CD4-positive, alpha-beta T cell (primary cell): ENCODE measurements around the gene ZBTB46. TPM values are rescaled to one million over a fixed set of nuclear protein-coding genes. Genes with fewer than 3 reads are reported as not detected.

ENCODE experiments used
- ATAC-seq: fragments of 200-7000 bp; cut with Tn5 transposase; one replicate; pipeline ENCODE4 v1.10.0; 2022; ENCODE audit warnings: mild to moderate bottlenecking; ENCODE audit not compliant: poor library complexity
- CTCF ChIA-PET: fragments of 350-600 bp; sonication (Branson Sonifier 250); formaldehyde crosslinking; loops from one replicate; lab custom pipeline; 2021; ENCODE audit warnings: antibody characterized with exemption, inconsistent platforms; lab: Charles Lee
- POLR2A ChIA-PET: fragments of 350-600 bp; sonication (Branson Sonifier 250); formaldehyde crosslinking; loops from one replicate; lab custom pipeline; 2021; ENCODE audit warnings: antibody characterized with exemption, inconsistent platforms; lab: Charles Lee
- DNase-seq, 14 experiments: peaks; one replicate each; pipeline ENCODE4 v3.0.0-alpha.2; 2013 to 2020; ENCODE audit warnings: mixed read lengths in 2 of 14
- H3K27ac ChIP-seq, 2 donors: one replicate each; pipeline versions ENCODE4 v1.5.1 to v1.7.0; 2013; ENCODE audit warnings: low read length in 2 of 2, low read depth in 1 of 2, mild to moderate bottlenecking in 1 of 2
- H3K27me3 ChIP-seq, 2 experiments: 1 replicate in 1 of 2; 2 replicates in 1 of 2; pipeline versions ENCODE4 v1.6.1 to v1.7.0; 2013; ENCODE audit warnings: low read length in 2 of 2, control low read depth in 1 of 2, mild to moderate bottlenecking in 1 of 2, moderate library complexity in 1 of 2; ENCODE audit not compliant: insufficient read depth in 2 of 2, control insufficient read depth in 1 of 2
- H3K36me3 ChIP-seq: one replicate; pipeline ENCODE4 v1.6.1; 2013; ENCODE audit warnings: low read length, control low read depth; ENCODE audit not compliant: insufficient read depth
- H3K4me1 ChIP-seq: one replicate; pipeline ENCODE4 v1.6.1; 2013; ENCODE audit warnings: low read length, control low read depth; ENCODE audit not compliant: insufficient read depth
- H3K4me3 ChIP-seq: one replicate; pipeline ENCODE4 v1.5.1; 2013; ENCODE audit warnings: mild to moderate bottlenecking, low read length, moderate library complexity
- H3K9me3 ChIP-seq, 2 experiments: 1 replicate in 1 of 2; 2 replicates in 1 of 2; pipeline versions ENCODE4 v1.6.1 to v1.7.0; 2013; ENCODE audit warnings: low read length in 2 of 2, mild to moderate bottlenecking in 2 of 2, control low read depth in 1 of 2, moderate library complexity in 1 of 2; ENCODE audit not compliant: control insufficient read depth in 1 of 2, insufficient read depth in 1 of 2
- H3K27ac Mint-ChIP-seq: one replicate; pipeline ENCODE4 v1.8.0; 2020; ENCODE audit warnings: mixed read lengths
- H3K27me3 Mint-ChIP-seq: one replicate; pipeline ENCODE4 v1.8.0; 2021; ENCODE audit warnings: mixed read lengths
- H3K36me3 Mint-ChIP-seq: one replicate; pipeline ENCODE4 v1.8.0; 2021; ENCODE audit warnings: low read depth, mixed read lengths
- H3K4me1 Mint-ChIP-seq: one replicate; pipeline ENCODE4 v1.8.0; 2021; ENCODE audit warnings: low read depth, mixed read lengths
- H3K4me3 Mint-ChIP-seq: one replicate; pipeline ENCODE4 v1.8.0; 2020; ENCODE audit warnings: mild to moderate bottlenecking, mixed read lengths
- H3K9me3 Mint-ChIP-seq: one replicate; pipeline ENCODE4 v1.8.0; 2020; ENCODE audit warnings: mixed read lengths
- intact Hi-C, 2 experiments: fragments of 100-400 bp; cut with DNase I in 1 of 2; cut with micrococcal nuclease in 1 of 2; formaldehyde crosslinking; loops; one replicate each; pipeline versions ENCODE4 v1.15.1 to v1.9.0; 2023 to 2025; cut with DNase I, micrococcal nuclease
- total RNA-seq, 174 experiments: library from RNA in 2 of 174; stranded (reverse) in 2 of 174; gene quantifications; one replicate each; pipeline ENCODE4 v1.2.3 and lab custom pipeline; 2021 to 2026
- TF ChIP-seq, protein P1 (sequence below): fragments of 200-600 bp; IDR thresholded peaks from one replicate; pipeline ENCODE4 v1.8.0; 2022; ENCODE audit warnings: antibody characterized with exemption, mild to moderate bottlenecking

Gene ZBTB46
- total RNA-seq, 2 experiments from 2014 or later, result 0.08 to 0.34 TPM

DNA sequence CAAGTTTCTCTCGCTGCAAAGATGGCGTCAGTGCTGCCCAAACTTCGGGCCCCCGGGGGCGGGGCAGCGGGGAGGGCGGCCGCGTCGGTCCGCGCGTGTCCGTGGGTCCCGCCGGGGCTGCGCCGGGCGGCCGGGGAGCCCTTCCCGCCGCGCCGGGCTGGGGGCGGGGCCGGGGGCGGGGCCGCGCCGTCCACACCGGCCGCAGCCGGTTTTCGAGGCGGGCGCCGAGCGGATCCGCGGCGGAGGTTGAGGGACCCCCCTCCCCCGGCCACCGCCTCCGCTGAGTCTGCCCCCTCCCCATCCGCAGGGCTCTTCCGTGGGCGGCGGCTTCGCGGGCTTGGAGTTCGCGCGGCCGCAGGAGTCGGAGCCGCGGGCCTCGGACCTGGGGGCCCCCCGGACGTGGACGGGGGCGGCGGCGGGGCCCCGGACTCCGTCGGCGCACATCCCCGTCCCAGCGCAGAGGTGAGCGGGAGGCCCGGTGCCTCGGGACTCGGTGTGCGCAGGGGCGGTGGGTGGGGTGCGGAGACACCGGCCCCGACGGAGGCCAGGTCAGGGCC is 90.9 kb downstream of the ZBTB46 start:
- H3K4me3 Mint-ChIP-seq, result peak overlapping the region; percentile 80
- intact Hi-C loops, result loop anchor here in 1 of 2 experiments (2.0 to 5.0 kb wide), 2 partner anchors 43 to 83 kb away; partner anchors contain the start of gene RTEL1

DNA sequence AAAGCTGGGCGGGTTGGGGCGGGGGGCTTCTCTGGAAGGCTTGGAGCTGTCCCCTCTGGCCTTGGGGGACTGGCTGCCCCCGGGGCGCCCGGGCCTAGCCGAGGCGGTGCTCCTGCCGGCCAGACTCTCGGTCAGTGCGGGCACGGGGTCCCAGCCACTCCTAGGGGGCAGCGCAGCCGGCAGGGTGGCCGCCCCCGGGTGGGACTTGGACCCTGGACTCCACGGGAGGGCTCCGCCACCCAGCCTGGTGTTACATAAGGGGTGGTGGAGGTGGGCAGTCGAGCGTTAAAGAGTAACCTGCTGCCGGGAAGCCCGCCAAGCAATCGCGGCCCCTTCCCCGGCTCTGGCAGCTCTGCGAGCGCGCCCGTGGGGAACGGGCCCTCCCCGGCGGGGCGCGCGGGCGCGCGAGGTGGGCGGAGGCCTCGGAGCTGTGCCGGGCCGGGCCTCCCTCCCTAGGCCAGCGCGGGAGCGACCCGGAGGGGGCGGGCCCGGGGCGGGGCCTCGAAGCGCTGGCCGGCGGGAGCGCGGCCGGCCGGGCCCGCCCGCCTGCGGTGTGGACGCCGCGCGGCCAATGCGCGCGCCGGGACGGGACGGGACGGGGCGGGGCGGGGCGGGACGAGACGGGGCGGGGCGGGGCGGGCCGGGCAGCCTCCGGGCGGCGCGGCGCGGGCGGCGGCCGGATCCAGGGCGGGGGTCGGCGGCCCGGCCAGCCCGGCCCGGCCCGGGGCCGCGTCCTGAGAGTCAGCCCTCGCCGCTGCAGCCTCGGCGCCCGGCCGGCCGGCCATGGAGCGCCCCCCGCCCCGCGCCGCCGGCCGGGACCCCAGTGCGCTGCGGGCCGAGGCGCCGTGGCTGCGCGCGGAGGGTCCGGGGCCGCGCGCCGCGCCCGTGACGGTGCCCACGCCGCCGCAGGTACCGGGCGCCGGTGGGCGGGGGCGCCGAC is 91.7 kb downstream of the ZBTB46 start, which contains the start of gene SLC2A4RG:
Gene SLC2A4RG, plus strand, starts transcription at position 647 of the 940 bp plus-strand sequence. Its CDS starts 137 bp downstream, at position 784.
- DNase-seq (peak in 11 of 14 experiments; percentile 49 to 90 (median 72)), ATAC-seq (peak; percentile 8)
- H3K27me3 Mint-ChIP-seq, result no peaks in the 10 kb centered on the region
- Histone ChIP-seq H3K4me3 (peak within 1 kb of the TSS; percentile 92), H3K27ac (peak within 1 kb of the TSS; percentile 34 to 53), H3K36me3 (peaks cover 57% of the 10 kb centered on the region), H3K4me1 (peaks cover 56% of the 10 kb centered on the region), H3K9me3 (no peaks in the 10 kb centered on the region), H3K27me3 (no peaks in the 10 kb centered on the region)
- ChIA-PET POLR2A (interaction anchor here (1.0 to 9.9 kb wide), 13 partner anchors 12 to 241 kb away, joined by 3 to 168 read pairs (median 6); partner anchors contain the start of genes ARFRP1, PTK6 and ZGPAT), CTCF (interaction anchor here (0.6 to 6.3 kb wide), 4 partner anchors 32 to 125 kb away, joined by 3 to 44 read pairs (median 10); partner anchors contain the start of genes ARFRP1 and ZGPAT)
- H3K36me3 Mint-ChIP-seq, result peaks cover 24% of the 10 kb centered on the region
- H3K27ac Mint-ChIP-seq, result no peak within 1 kb of the TSS
- TF ChIP-seq, protein P1, sequence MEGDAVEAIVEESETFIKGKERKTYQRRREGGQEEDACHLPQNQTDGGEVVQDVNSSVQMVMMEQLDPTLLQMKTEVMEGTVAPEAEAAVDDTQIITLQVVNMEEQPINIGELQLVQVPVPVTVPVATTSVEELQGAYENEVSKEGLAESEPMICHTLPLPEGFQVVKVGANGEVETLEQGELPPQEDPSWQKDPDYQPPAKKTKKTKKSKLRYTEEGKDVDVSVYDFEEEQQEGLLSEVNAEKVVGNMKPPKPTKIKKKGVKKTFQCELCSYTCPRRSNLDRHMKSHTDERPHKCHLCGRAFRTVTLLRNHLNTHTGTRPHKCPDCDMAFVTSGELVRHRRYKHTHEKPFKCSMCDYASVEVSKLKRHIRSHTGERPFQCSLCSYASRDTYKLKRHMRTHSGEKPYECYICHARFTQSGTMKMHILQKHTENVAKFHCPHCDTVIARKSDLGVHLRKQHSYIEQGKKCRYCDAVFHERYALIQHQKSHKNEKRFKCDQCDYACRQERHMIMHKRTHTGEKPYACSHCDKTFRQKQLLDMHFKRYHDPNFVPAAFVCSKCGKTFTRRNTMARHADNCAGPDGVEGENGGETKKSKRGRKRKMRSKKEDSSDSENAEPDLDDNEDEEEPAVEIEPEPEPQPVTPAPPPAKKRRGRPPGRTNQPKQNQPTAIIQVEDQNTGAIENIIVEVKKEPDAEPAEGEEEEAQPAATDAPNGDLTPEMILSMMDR, result no peak
- no peaks in the 10 kb centered on the region for H3K9me3 Mint-ChIP-seq
- H3K4me1 Mint-ChIP-seq, result peaks cover 16% of the 10 kb centered on the region
- H3K4me3 Mint-ChIP-seq, result peak within 1 kb of the TSS; percentile 80
- intact Hi-C loops, result loop anchor here (2.0 to 10.0 kb wide), 4 partner anchors 43 to 85 kb away; partner anchors contain the start of genes RTEL1 (in 2 of the 2) and STMN3 (in 1 of the 2)

More for the DNA sequence above, 90.9 kb downstream of the ZBTB46 start:
- no peak overlapping the region for H3K27ac Mint-ChIP-seq
- peak overlapping the region; percentile 68 for H3K4me3 ChIP-seq
- H3K27me3 Mint-ChIP-seq, result no peaks in the 10 kb centered on the region
- H3K9me3 Mint-ChIP-seq, result no peaks in the 10 kb centered on the region
- peaks cover 16% of the 10 kb centered on the region for H3K4me1 Mint-ChIP-seq
- CTCF ChIA-PET, result interaction anchor here (0.9 to 6.3 kb wide), 5 partner anchors 13 to 234 kb away, joined by 3 to 44 read pairs (median 6); partner anchors contain the start of genes ARFRP1 and ZGPAT
- ATAC-seq, result peak; percentile 3
- DNase-seq, result peak in 11 of 14 experiments; percentile 37 to 82 (median 54)
- H3K4me1 ChIP-seq, result peaks cover 51% of the 10 kb centered on the region
- POLR2A ChIA-PET, result interaction anchor here (0.7 to 9.9 kb wide), 11 partner anchors 11 to 219 kb away, joined by 3 to 168 read pairs (median 4); partner anchors contain the start of genes ARFRP1 and ZGPAT
- H3K36me3 Mint-ChIP-seq, result peaks cover 20% of the 10 kb centered on the region
- H3K36me3 ChIP-seq, result peaks cover 50% of the 10 kb centered on the region
- TF ChIP-seq, protein P1, result no peak
- no peaks in the 10 kb centered on the region for H3K9me3 ChIP-seq
- H3K27me3 ChIP-seq, result no peaks in the 10 kb centered on the region
- peak overlapping the region in 1 of 2 donors; percentile 46 for H3K27ac ChIP-seq
